ENCODE results near the gene CD82.

- no peak for TF ChIP-seq CTCF (IDR thresholded peaks at IDR 0.05)
- no peak for TF ChIP-seq POLR2A (IDR thresholded peaks at IDR 0.05)
Observed at GRCh38 chr11:44624761-44625221, 59.3 kb downstream of the CD82 start.
